GM08714 (cell line): ENCODE results near the gene BSPH1.

Experiments used
- H3K4me3 ChIP-seq: fragments of 200-500 bp; sonication (Bioruptor generic); 2 replicates; pipeline ENCODE4 v1.5.1; 2014; ENCODE audit warnings: mild to moderate bottlenecking, low read length, inconsistent platforms
- ZNF274 ChIP-seq: IDR thresholded peaks from 2 replicates; pipeline ENCODE4 v1.6.1; 2012; ENCODE audit warnings: mild to moderate bottlenecking, low read depth, low read length

Gene BSPH1

DNA sequence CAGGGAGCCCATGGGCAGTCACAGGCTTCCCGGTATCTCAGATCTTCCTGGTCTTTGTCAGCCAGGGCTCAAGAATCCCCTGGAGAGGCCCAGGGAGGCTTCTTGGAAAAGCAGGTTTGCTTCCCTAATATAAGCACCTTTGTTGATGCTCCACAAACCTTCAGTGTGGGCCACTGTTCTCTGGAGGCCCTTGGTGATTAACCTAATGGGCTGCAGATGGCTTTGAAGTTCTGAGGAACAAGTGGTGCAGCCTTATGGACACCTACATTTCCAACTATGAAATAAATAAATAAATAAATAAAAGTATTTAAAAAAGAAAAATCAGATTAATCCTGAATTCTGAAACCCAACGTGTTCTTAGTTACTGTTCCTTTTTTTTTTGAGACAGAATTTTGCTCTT is at the start of gene BSPH1:
BSPH1 (minus strand) TSS at position 101 of the 400 bp plus-strand sequence; CDS start at position 12, 89 bp downstream.
- no peak within 1 kb of the TSS for H3K4me3 ChIP-seq
- no peak for TF ChIP-seq ZNF274

GRCh38 chr19:48036765-48037164 is 44.8 kb upstream of the BSPH1 start:
- no peak overlapping the region for H3K4me3 ChIP-seq
- no peak for TF ChIP-seq ZNF274

- no peak overlapping the region for H3K4me3 ChIP-seq
- TF ChIP-seq ZNF274, result no peak
Observed at GRCh38 chr19:48033604-48034003, 41.6 kb upstream of the BSPH1 start.

DNA sequence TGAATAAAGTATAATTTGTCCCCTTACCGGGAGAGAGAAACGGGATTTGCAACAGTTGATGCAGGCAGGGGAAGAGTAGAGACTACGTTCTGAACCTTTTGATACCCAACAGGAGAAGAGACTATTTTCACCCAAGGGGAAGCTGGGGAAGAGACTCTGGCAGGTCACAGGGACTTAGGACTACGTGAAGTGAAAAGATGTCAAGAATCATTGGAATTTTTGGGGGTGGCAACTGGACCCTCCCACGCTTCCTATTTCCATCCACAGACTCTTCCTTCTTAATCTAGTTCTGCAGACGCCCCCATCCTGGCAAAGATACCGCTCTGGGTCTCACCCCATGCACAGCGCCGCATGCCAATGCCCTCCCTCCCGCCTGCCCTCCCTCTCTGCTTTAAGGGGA is 38.1 kb upstream of the BSPH1 start:
- H3K4me3 ChIP-seq, result no peak overlapping the region
- TF ChIP-seq ZNF274, result no peak

DNA sequence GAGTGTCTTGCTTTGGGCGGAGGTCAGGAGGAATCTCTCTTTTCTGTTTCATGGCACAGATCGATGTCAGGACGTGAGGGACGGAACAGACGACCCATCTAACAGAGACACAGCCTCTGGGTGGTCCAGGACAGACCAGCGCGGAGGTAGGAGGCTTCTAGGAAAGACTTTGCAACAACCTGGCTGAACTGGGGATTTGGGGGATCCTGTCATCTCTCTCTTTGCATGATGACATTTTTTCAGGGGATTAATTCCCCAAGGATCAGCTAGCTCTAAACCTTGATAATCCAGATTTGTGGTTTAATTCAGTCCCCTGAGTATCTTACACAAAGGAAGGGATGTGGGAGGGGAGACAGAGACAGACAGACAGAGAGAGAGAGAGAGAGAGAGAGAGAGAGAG is 37.5 kb upstream of the BSPH1 start:
- TF ChIP-seq ZNF274, result no peak
- no peak overlapping the region for H3K4me3 ChIP-seq

- TF ChIP-seq ZNF274, result no peak
- H3K4me3 ChIP-seq, result no peak overlapping the region
Observed at GRCh38 chr19:48025480-48025879, 33.5 kb upstream of the BSPH1 start.

DNA sequence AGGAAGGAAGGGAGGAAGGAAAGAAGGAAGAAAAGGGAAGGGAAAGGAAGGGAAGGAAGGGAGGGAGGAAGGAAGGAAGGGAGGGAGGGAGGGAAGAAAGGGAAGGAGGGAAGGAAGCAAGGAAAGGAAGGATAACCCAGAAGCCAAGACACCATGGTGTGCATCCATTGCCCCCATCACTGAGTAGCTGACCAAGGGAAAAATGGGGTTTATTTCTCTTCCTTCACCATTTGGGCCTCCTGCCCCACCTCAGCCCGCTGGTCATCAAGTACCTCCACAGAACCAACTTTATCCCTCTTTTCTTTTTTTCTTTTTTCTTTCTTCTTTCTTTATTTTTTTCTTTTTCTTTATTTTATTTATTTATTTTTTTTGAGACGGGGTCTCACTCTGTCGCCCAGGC is 31.5 kb upstream of the BSPH1 start:
- H3K4me3 ChIP-seq, result no peak overlapping the region
- TF ChIP-seq ZNF274, result no peak

- no peak for TF ChIP-seq ZNF274
- no peak overlapping the region for H3K4me3 ChIP-seq
Observed at GRCh38 chr19:48023011-48023410, 31.0 kb upstream of the BSPH1 start.

DNA sequence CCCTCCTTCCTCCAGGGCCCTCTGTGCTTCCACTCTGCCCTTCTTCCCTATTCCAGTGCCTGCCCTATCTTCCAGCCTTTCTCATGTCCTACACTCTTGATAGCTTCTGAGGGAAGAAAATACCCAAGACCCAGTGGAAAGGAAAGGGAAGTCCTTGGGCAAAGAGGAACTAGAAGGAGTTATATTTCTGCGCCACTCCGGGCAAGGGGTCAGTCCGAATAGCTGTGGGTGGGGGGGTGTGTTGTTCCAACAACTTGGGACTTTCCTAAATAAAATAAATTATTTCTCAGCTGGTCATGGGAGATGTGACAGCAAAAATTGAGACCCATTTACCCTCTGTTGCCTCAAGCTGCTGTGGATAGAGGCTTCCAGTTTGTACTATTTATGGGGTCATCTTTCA is 28.7 kb upstream of the BSPH1 start:
- no peak overlapping the region for H3K4me3 ChIP-seq
- no peak for TF ChIP-seq ZNF274

- TF ChIP-seq ZNF274, result no peak
- no peak overlapping the region for H3K4me3 ChIP-seq
Observed at GRCh38 chr19:48010932-48011758, 19.2 kb upstream of the BSPH1 start.

DNA sequence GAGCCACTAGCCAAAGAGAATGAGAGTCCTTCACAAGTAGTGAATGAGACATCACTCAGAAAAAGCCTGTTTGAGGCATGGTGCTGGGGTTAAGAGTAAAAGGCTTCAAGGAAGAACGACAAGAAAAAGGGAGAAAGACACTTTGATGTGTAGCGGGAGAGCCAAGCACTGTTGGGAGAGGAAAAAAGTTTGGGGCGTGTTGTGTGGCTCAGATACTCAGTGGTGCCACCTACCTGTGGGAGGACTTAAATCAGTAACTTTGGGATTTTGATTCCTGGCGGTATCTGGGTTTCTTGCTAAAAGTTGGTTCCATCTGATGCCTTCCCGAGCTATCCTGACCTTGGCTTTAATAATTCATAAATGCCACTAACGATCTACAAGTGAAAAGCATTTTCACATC is 14.8 kb upstream of the BSPH1 start:
- TF ChIP-seq ZNF274, result no peak
- H3K4me3 ChIP-seq, result no peak overlapping the region

DNA sequence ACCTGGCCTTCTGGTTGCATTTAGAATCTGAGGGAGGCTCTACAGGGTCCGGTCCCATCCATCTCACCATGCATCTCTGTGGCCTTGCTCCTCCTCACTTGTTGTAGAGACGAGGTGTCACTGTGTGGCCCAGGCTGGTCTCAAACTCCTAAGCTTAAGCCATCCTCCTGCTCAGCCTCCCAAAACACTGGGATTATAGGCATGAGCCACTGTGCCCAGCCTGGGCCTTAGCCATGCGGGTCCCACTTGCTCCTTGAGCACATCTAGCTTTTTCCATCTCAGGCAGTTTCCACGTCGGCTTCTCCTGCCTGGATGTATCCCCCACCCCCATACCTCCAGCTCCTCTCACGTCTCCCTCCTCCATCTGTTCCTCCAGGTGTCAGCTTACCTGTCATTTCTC is 12.3 kb upstream of the BSPH1 start:
- no peak overlapping the region for H3K4me3 ChIP-seq
- TF ChIP-seq ZNF274, result no peak

DNA sequence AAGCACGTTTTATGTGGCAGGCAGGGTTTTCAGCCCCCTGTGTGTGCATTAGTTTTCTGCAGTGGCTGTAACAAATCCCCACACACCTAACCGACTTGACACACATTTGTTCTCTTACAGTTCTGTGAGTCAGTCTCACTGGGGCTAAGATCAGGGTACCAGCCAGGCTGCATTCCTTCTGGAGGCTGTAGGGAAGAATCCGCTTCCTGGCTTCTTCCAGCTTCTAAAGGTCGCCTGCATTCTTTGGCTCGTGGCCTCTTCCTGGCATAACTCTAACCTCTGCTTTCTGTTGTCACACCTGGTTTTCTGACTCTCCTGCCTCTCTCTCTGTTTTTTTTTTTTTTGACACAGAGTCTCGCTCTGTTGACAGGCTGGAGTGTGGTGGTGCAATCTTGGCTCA is 8.9 kb upstream of the BSPH1 start:
- TF ChIP-seq ZNF274, result no peak
- H3K4me3 ChIP-seq, result no peak overlapping the region

DNA sequence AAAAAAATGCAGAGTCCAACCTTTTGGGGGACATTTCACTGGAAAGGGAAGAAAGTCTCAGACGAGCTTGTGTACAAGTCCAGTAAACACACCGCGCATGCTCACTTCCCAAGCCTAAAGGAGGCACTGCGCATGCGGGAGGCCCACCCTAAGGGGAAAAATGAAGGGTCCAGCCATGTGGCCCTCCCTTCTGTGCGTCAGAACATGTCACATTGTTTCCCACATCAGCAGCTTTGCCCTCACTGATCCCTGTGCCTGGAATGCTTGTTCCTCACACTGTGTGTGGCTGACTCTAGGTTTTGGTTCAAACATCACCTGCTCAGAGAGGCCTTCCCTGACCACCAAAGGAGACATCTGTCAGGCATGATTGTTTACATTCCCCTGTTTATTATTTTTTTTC is 6.8 kb upstream of the BSPH1 start:
- no peak overlapping the region for H3K4me3 ChIP-seq
- TF ChIP-seq ZNF274, result no peak

DNA sequence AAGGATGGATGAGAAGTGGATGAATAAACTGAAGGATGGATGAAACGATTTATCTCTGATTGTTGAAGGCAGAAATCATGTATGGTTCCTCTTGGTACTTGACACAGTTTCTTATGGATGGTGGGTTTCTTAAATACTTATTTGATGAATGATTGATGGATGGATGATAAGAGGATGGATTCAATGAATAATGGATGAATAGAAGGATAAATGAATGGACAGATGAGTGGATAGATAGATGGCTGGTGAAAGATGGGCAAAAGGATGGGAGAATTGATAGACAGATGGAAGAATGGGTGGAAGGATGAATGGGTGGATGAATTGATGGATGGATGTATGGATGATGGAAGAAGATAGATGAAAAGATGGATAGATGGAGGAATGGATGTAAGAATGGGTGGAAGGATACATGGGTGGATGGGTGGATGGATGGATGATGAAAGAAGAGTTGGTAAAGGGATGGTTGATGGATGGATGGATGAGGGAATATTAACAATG is 4.3 kb upstream of the BSPH1 start:
- H3K4me3 ChIP-seq, result no peak overlapping the region
- TF ChIP-seq ZNF274, result no peak

DNA sequence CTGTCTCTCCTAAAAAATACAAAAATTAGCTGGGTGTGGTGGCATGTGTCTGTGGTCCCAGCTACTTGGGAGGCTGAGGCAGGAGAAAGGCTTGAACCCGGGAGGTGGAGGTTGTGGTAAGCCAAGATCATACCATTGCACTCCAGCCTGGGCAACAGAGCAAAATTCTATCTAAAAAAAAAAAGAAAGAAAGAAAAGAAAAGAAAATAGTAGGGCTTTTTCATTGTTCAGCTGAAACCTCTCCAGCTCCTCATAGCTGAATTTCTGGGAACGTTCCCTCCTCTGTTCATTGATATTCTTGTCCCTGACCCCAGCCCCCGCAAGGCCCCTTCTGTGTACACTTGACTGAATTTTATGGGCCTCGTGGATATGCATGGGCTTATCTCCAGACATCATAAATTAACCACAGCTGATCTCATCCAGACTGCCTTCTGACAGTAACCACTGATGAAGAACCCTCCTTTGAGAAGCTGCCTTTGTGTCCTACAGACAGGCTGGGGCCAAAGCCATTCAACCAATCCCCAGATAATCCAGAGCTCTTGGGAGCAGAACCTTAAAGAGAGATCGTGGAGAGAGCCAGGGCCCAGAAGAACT is 2.3 kb upstream of the BSPH1 start, which contains the start of gene ELSPBP1:
ELSPBP1 (plus strand) TSS at position 424 of the 594 bp plus-strand sequence. CDS start 14,036 bp downstream, outside the sequence.
- TF ChIP-seq ZNF274, result no peak
- no peak within 1 kb of the TSS for H3K4me3 ChIP-seq
